Kidney epithelial cell (primary cell): ENCODE results near the gene DSCAM. TPM values are rescaled to one million over a fixed set of nuclear protein-coding genes. Genes with fewer than 3 reads are reported as not detected.
A peak's percentile ranks its signal among the peaks of the same experiment; 100 is the strongest.

Experiments used
- DNase-seq: peaks from one replicate; pipeline ENCODE4 v3.0.0-alpha.2; 2010; ENCODE audit warnings: low read depth
- H3K27me3 ChIP-seq: 2 replicates; pipeline ENCODE4 v1.6.0; 2011; ENCODE audit warnings: low read length; ENCODE audit not compliant: control insufficient read depth, insufficient read depth
- H3K36me3 ChIP-seq: 2 replicates; pipeline ENCODE4 v1.5.1; 2011; ENCODE audit warnings: low read length; ENCODE audit not compliant: control insufficient read depth, insufficient read depth
- H3K4me3 ChIP-seq: 2 replicates; pipeline ENCODE4 v1.5.1; 2011; ENCODE audit warnings: low read depth, mild to moderate bottlenecking, control low read depth, low read length
- CTCF ChIP-seq: IDR thresholded peaks from 2 replicates; pipeline ENCODE4 v1.5.1; 2011; ENCODE audit warnings: mild to moderate bottlenecking, moderate library complexity, low read length, control low read depth, inconsistent platforms; ENCODE audit not compliant: insufficient read depth, poor library complexity, severe bottlenecking
- total RNA-seq: library from RNA; depleted of rRNA; stranded (reverse); fragments of >200 nt; gene quantifications from 2 replicates; pipeline ENCODE4 v1.2.3, GENCODE V29; 2015

DSCAM gene
- total RNA-seq, 1 donor from 2014 or later, result 0.21 TPM

GRCh38 chr21:40129809-40130208, 717.1 kb downstream of the DSCAM start:
- DNase-seq, result no peak
- Histone ChIP-seq H3K27me3 (no peaks in the 10 kb centered on the region), H3K36me3 (no peaks in the 10 kb centered on the region), H3K4me3 (no peak overlapping the region)
- no peak for TF ChIP-seq CTCF

- TF ChIP-seq CTCF, result no peak
- Histone ChIP-seq H3K36me3 (no peaks in the 10 kb centered on the region), H3K4me3 (no peak overlapping the region), H3K27me3 (no peaks in the 10 kb centered on the region)
- DNase-seq, result no peak
Measured at GRCh38 chr21:40128891-40129290, 718.1 kb downstream of the DSCAM start.

- no peak for DNase-seq
- no peaks in the 10 kb centered on the region for H3K27me3 ChIP-seq
- H3K4me3 ChIP-seq, result no peak overlapping the region
- TF ChIP-seq CTCF, result peak; percentile 88
- H3K36me3 ChIP-seq, result no peaks in the 10 kb centered on the region
Measured at GRCh38 chr21:40120940-40121575, 725.9 kb downstream of the DSCAM start.

GRCh38 chr21:40118527-40118926, 728.4 kb downstream of the DSCAM start:
- no peak for TF ChIP-seq CTCF
- no peak for DNase-seq
- Histone ChIP-seq H3K4me3 (no peak overlapping the region), H3K27me3 (no peaks in the 10 kb centered on the region), H3K36me3 (no peaks in the 10 kb centered on the region)

- Histone ChIP-seq H3K36me3 (no peaks in the 10 kb centered on the region), H3K27me3 (no peaks in the 10 kb centered on the region), H3K4me3 (no peak overlapping the region)
- DNase-seq, result no peak
- TF ChIP-seq CTCF, result no peak
Measured at GRCh38 chr21:40117236-40117635, 729.7 kb downstream of the DSCAM start.

- no peaks in the 10 kb centered on the region for H3K36me3 ChIP-seq
- no peak overlapping the region for H3K4me3 ChIP-seq
- DNase-seq, result no peak
- no peak for TF ChIP-seq CTCF
- H3K27me3 ChIP-seq, result no peaks in the 10 kb centered on the region
Measured at GRCh38 chr21:40115775-40116174, 731.2 kb downstream of the DSCAM start.
